Smooth muscle cell (in vitro differentiated cells): Measurements from ENCODE around the gene SLITRK3. TPM values are rescaled to one million over a fixed set of nuclear protein-coding genes. Genes with fewer than 3 reads are reported as not detected.

Experiments used
- DNase-seq: peaks from one replicate; lab custom pipeline; 2025; ENCODE audit not compliant: unreplicated experiment; lab: John Stamatoyannopoulos, UW
- H2AFZ ChIP-seq: fragments of 200-600 bp; sonication (generic); 2 replicates; pipeline ENCODE4 v1.6.0; 2016; ENCODE audit warnings: antibody characterized with exemption, low read depth, mild to moderate bottlenecking
- H3F3A ChIP-seq: fragments of 200-600 bp; sonication (generic); 2 replicates; pipeline ENCODE4 v1.6.0; 2017; ENCODE audit warnings: antibody characterized with exemption, low read depth
- H3K27ac ChIP-seq: fragments of 200-600 bp; sonication (generic); 2 replicates; pipeline ENCODE4 v1.5.1; 2016; ENCODE audit warnings: low read depth, mild to moderate bottlenecking
- H3K27me3 ChIP-seq: fragments of 200-600 bp; sonication (generic); 2 replicates; pipeline ENCODE4 v1.6.1; 2016; ENCODE audit warnings: low read depth, mild to moderate bottlenecking
- H3K36me3 ChIP-seq: fragments of 200-600 bp; sonication (generic); 2 replicates; pipeline ENCODE4 v1.5.1; 2016; ENCODE audit warnings: low read depth
- H3K4me1 ChIP-seq: fragments of 200-600 bp; sonication (generic); 2 replicates; pipeline ENCODE4 v1.5.1; 2016; ENCODE audit warnings: low read depth
- H3K4me2 ChIP-seq: fragments of 200-600 bp; sonication (generic); 2 replicates; pipeline ENCODE4 v1.6.0; 2016; ENCODE audit warnings: mild to moderate bottlenecking
- H3K4me3 ChIP-seq: fragments of 200-600 bp; sonication (generic); 2 replicates; pipeline ENCODE4 v1.5.1; 2016; ENCODE audit warnings: mild to moderate bottlenecking
- H3K79me2 ChIP-seq: fragments of 200-600 bp; sonication (generic); 2 replicates; pipeline ENCODE4 v1.6.0; 2016; ENCODE audit warnings: low read depth, mild to moderate bottlenecking
- H3K9ac ChIP-seq: fragments of 200-600 bp; sonication (generic); 2 replicates; pipeline ENCODE4 v1.6.0; 2016; ENCODE audit warnings: low read depth
- H3K9me3 ChIP-seq: fragments of 200-600 bp; sonication (generic); replicated peaks from 2 replicates; pipeline ENCODE4 v1.5.1; 2016; ENCODE audit warnings: low read depth
- H4K20me1 ChIP-seq: fragments of 200-600 bp; sonication (generic); 2 replicates; pipeline ENCODE4 v1.6.0; 2016; ENCODE audit warnings: low read depth
- WGBS: methylation state at CpG from one replicate; pipeline ENCODE4 v1.1.7; 2016; ENCODE audit warnings: low lambda C conversion rate; 5-methylcytosine and 5-hydroxymethylcytosine counted together
- polyA plus RNA-seq: library from polyadenylated mRNA; unstranded; fragments of >200 nt; fragmentation: Nextera tagmentation; extraction: Ambion mirVana; gene quantifications from 2 replicates; pipeline ENCODE4 v1.2.1, GENCODE V29; 2016
- total RNA-seq: library from RNA; depleted of rRNA; stranded (reverse); fragments of >200 nt; gene quantifications from 2 replicates; pipeline ENCODE4 v1.2.3, GENCODE V29; 2014
- TF ChIP-seq, protein P1 (sequence below): fragments of 200-600 bp; sonication (generic); IDR thresholded peaks from 2 replicates; pipeline ENCODE4 v1.5.1; 2017; ENCODE audit warnings: borderline replicate concordance, mild to moderate bottlenecking, antibody characterized with exemption; ENCODE audit not compliant: insufficient read depth, poor library complexity, severe bottlenecking

SLITRK3 gene
- total and polyA plus RNA-seq, 2 experiments from 2014 or later, result not detected

DNA sequence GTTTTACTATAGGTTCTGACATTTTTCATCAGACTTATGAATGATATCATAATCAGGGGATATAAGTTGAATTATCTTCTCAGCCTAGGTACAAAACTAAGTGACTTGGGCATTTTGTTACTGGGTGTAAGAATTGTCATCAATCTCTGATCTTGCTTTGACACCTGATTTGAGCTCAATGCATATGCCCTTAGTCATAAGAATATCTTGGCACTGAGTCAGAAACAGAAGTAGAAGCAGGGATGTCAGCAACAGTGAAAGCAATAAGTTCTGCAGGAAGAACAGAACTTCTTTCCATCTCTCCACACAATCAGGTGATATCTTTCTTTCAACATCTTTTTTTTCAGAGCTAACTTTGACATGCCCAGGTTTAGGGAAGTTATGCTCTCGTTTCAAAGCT is 14.6 kb downstream of the SLITRK3 start:
- H3K27ac ChIP-seq, result no peak overlapping the region
- H3K9me3 ChIP-seq, result no peaks in the 10 kb centered on the region
- H3K4me2 ChIP-seq, result no peak overlapping the region
- WGBS, result 68% methylated on average over 1 of the region's 1 CpG
- H3K27me3 ChIP-seq, result no peaks in the 10 kb centered on the region
- H3K4me1 ChIP-seq, result no peaks in the 10 kb centered on the region
- no peak overlapping the region for H2AFZ ChIP-seq
- no peak overlapping the region for H3K9ac ChIP-seq
- TF ChIP-seq, protein P1, sequence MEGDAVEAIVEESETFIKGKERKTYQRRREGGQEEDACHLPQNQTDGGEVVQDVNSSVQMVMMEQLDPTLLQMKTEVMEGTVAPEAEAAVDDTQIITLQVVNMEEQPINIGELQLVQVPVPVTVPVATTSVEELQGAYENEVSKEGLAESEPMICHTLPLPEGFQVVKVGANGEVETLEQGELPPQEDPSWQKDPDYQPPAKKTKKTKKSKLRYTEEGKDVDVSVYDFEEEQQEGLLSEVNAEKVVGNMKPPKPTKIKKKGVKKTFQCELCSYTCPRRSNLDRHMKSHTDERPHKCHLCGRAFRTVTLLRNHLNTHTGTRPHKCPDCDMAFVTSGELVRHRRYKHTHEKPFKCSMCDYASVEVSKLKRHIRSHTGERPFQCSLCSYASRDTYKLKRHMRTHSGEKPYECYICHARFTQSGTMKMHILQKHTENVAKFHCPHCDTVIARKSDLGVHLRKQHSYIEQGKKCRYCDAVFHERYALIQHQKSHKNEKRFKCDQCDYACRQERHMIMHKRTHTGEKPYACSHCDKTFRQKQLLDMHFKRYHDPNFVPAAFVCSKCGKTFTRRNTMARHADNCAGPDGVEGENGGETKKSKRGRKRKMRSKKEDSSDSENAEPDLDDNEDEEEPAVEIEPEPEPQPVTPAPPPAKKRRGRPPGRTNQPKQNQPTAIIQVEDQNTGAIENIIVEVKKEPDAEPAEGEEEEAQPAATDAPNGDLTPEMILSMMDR, result no peak
- H3K79me2 ChIP-seq, result no peaks in the 10 kb centered on the region
- no peaks in the 10 kb centered on the region for H4K20me1 ChIP-seq
- no peaks in the 10 kb centered on the region for H3K36me3 ChIP-seq
- no peak for DNase-seq
- H3K4me3 ChIP-seq, result no peak overlapping the region
- no peaks in the 10 kb centered on the region for H3F3A ChIP-seq

DNA sequence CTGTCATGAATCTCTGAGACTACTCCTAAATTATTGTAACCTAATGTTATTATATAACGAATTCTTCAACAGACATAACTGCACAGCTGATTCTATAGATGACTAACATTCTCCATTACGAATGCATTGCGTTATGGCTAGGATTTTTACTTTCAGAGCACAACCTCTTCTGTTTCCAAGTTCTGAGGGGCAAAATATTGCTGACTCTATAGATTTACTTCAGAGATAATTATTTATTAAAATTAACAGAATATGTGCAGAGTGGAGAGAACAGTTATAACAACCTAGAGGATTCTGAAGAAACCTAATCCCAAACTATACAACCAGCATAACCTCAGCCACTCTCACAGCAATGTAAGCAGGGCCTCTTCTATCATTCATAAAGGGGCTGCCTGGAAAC is 25.9 kb downstream of the SLITRK3 start:
- WGBS, result 92% methylated on average over 3 of the region's 3 CpGs
- DNase-seq, result no peak
- H3F3A ChIP-seq, result no peaks in the 10 kb centered on the region
- peaks cover 8% of the 10 kb centered on the region for H3K27me3 ChIP-seq
- no peak overlapping the region for H3K9ac ChIP-seq
- H3K79me2 ChIP-seq, result no peaks in the 10 kb centered on the region
- H4K20me1 ChIP-seq, result no peaks in the 10 kb centered on the region
- H3K4me1 ChIP-seq, result no peaks in the 10 kb centered on the region
- no peaks in the 10 kb centered on the region for H3K9me3 ChIP-seq
- no peak overlapping the region for H3K4me2 ChIP-seq
- no peaks in the 10 kb centered on the region for H3K36me3 ChIP-seq
- H3K4me3 ChIP-seq, result no peak overlapping the region
- TF ChIP-seq, protein P1, result no peak
- no peak overlapping the region for H2AFZ ChIP-seq
- H3K27ac ChIP-seq, result no peak overlapping the region

DNA sequence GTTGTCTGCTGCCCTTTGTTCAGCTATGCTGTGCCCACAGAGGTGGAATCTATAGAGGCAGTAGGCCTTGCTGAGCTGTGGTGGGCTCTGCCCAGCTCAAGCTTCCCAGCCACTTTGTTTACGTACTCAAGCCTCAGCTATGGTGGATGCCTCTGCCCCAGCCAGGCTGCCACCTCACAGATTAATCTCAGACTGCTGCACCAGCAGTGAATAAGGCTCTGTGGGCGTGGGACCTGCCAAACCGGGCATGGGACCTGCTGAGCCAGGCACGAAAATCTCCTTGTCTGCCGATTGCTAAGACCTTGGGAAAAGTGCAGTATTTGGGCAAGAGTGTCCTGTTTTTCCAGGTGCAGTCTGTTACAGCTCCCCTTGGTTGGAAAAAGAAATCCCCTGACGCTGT is 26.8 kb downstream of the SLITRK3 start:
- Histone ChIP-seq H4K20me1 (no peaks in the 10 kb centered on the region), H3K9ac (no peak overlapping the region), H2AFZ (no peak overlapping the region), H3F3A (no peaks in the 10 kb centered on the region), H3K4me1 (no peaks in the 10 kb centered on the region), H3K79me2 (no peaks in the 10 kb centered on the region), H3K9me3 (no peaks in the 10 kb centered on the region), H3K4me2 (no peak overlapping the region), H3K27ac (no peak overlapping the region), H3K36me3 (no peaks in the 10 kb centered on the region), H3K27me3 (peaks cover 8% of the 10 kb centered on the region), H3K4me3 (no peak overlapping the region)
- no peak for DNase-seq
- TF ChIP-seq, protein P1, result no peak
- 88% methylated on average over 6 of the region's 6 CpGs for WGBS

DNA sequence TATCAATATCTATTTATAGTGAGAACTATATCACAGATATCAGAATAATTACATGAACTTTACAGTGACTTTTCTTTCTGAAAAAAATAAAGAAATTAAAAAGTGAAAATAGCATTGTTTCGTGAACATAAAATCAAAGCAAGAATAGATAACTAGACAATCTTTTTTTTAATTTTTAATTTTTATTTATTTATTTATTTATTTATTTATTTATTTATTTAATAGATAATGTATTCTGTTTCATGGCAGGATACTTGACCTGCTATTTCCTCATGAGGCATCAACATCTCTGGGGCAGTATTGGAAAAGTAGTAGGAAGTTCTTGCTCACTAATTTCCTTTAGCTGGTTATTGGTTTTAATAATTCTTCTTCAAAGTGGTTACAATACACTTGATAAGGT is 33.3 kb downstream of the SLITRK3 start:
- no peak overlapping the region for H2AFZ ChIP-seq
- no peak overlapping the region for H3K27ac ChIP-seq
- no peak overlapping the region for H3K4me3 ChIP-seq
- no peaks in the 10 kb centered on the region for H3F3A ChIP-seq
- no peak overlapping the region for H3K4me2 ChIP-seq
- H4K20me1 ChIP-seq, result no peaks in the 10 kb centered on the region
- no peaks in the 10 kb centered on the region for H3K79me2 ChIP-seq
- H3K9ac ChIP-seq, result no peak overlapping the region
- 82% methylated on average over 1 of the region's 1 CpG for WGBS
- H3K4me1 ChIP-seq, result no peaks in the 10 kb centered on the region
- no peaks in the 10 kb centered on the region for H3K27me3 ChIP-seq
- H3K36me3 ChIP-seq, result no peaks in the 10 kb centered on the region
- no peak for DNase-seq
- TF ChIP-seq, protein P1, result no peak
- H3K9me3 ChIP-seq, result no peaks in the 10 kb centered on the region
